Activated T-helper 9 cell treated with anti-CD3 and anti-CD28 coated beads, Interleukin-2, amount 50 U/mL, for 16 hours (primary cell): ENCODE measurements around the gene SRGAP1.
"Not testable (repeated sequence)": the region's sequence is repeated elsewhere in the genome, so short reads cannot be mapped to it uniquely, and the experiment has no call there.

Experiments
- DNase-seq: peaks from one replicate; pipeline ENCODE4 v3.0.0-alpha.2; 2020; ENCODE audit warnings: low read depth

SRGAP1 gene

GRCh38 chr12:63838411-63838810 lies 6.1 kb upstream of the SRGAP1 start:
- DNase-seq: no peak

GRCh38 chr12:63841011-63841410 lies 3.5 kb upstream of the SRGAP1 start:
- no peak for DNase-seq

- no peak for DNase-seq
Measured at GRCh38 chr12:63841571-63841970, 2.9 kb upstream of the SRGAP1 start.

- not testable (repeated sequence) for DNase-seq
Measured at GRCh38 chr12:63842750-63843149, 1.8 kb upstream of the SRGAP1 start.

GRCh38 chr12:63843254-63843720 lies 1.2 kb upstream of the SRGAP1 start:
- DNase-seq: no peak

- peak; percentile 66 for DNase-seq
Measured at GRCh38 chr12:63843721-63844390, 644 bp upstream of the SRGAP1 start.

GRCh38 chr12:63845726-63846125 lies 1.2 kb downstream of the SRGAP1 start:
- no peak for DNase-seq

GRCh38 chr12:63846238-63846967 lies 1.9 kb downstream of the SRGAP1 start:
- DNase-seq: no peak

- DNase-seq: no peak
Measured at GRCh38 chr12:63848450-63848849, 4.0 kb downstream of the SRGAP1 start.

- DNase-seq: no peak
Measured at GRCh38 chr12:63849106-63849620, 4.7 kb downstream of the SRGAP1 start.

GRCh38 chr12:63849641-63850040 lies 5.1 kb downstream of the SRGAP1 start:
- no peak for DNase-seq

GRCh38 chr12:63853978-63854377 lies 9.5 kb downstream of the SRGAP1 start:
- no peak for DNase-seq

- no peak for DNase-seq
Measured at GRCh38 chr12:63855299-63855698, 10.8 kb downstream of the SRGAP1 start.

- no peak for DNase-seq
Measured at GRCh38 chr12:63857771-63858670, 13.5 kb downstream of the SRGAP1 start.

- not testable (repeated sequence) for DNase-seq
Measured at GRCh38 chr12:63859880-63860279, 15.4 kb downstream of the SRGAP1 start.

GRCh38 chr12:63862187-63862968 lies 17.9 kb downstream of the SRGAP1 start:
- DNase-seq: no peak

- DNase-seq: no peak
Measured at GRCh38 chr12:63862969-63863230, 18.4 kb downstream of the SRGAP1 start.

- DNase-seq: no peak
Measured at GRCh38 chr12:63863658-63864453, 19.4 kb downstream of the SRGAP1 start.

- DNase-seq: no peak
Measured at GRCh38 chr12:63864454-63864706, 19.9 kb downstream of the SRGAP1 start.

- DNase-seq: no peak
Measured at GRCh38 chr12:63865448-63865847, 20.9 kb downstream of the SRGAP1 start.

- DNase-seq: no peak
Measured at GRCh38 chr12:63867053-63867452, 22.6 kb downstream of the SRGAP1 start.
